Right lobe of liver (tissue), 4 donors: Measurements from ENCODE around the gene ADGRD2.

Experiments
- CTCF ChIP-seq, 4 donors: fragments of 200-600 bp in 3 of 4; fragments of 450-650 bp in 1 of 4; IDR thresholded peaks; one replicate each; pipeline versions ENCODE4 v1.5.1 to v1.8.0; 2016 to 2022; ENCODE audit warnings: antibody characterized with exemption in 4 of 4, mild to moderate bottlenecking in 2 of 4
- POLR2A ChIP-seq: fragments of 450-650 bp; IDR thresholded peaks from one replicate; pipeline ENCODE4 v1.6.1; 2017; ENCODE audit warnings: antibody characterized with exemption, mild to moderate bottlenecking
- donor health status: DM: no; HTN: no; CAD: no.
- donor health status: DM: no; HTN: no; CAD: no.
- donor health status: DM: no; HTN: yes; CAD: no.

- TF ChIP-seq CTCF (IDR thresholded peaks at IDR 0.05): no peak
- no peak for TF ChIP-seq POLR2A
Observed at GRCh38 chr9:124429530-124429867, 20.8 kb upstream of the ADGRD2 start.
